GM12864 (cell line): ENCODE results near the gene ST8SIA4.

Experiments used
- DNase-seq: peaks from one replicate; pipeline ENCODE4 v3.0.0-alpha.2; 2011; ENCODE audit warnings: low read depth
- H3K4me3 ChIP-seq: 2 replicates; pipeline ENCODE4 v1.5.1; 2011; ENCODE audit warnings: mild to moderate bottlenecking, low read depth, low read length, control low read depth
- TF ChIP-seq, protein P1 (sequence below): IDR thresholded peaks from 2 replicates; pipeline ENCODE4 v1.5.1; 2011; ENCODE audit warnings: low read depth, mild to moderate bottlenecking, moderate library complexity, low read length, control low read depth, inconsistent platforms; ENCODE audit errors: missing control alignments

The ST8SIA4 gene

DNA sequence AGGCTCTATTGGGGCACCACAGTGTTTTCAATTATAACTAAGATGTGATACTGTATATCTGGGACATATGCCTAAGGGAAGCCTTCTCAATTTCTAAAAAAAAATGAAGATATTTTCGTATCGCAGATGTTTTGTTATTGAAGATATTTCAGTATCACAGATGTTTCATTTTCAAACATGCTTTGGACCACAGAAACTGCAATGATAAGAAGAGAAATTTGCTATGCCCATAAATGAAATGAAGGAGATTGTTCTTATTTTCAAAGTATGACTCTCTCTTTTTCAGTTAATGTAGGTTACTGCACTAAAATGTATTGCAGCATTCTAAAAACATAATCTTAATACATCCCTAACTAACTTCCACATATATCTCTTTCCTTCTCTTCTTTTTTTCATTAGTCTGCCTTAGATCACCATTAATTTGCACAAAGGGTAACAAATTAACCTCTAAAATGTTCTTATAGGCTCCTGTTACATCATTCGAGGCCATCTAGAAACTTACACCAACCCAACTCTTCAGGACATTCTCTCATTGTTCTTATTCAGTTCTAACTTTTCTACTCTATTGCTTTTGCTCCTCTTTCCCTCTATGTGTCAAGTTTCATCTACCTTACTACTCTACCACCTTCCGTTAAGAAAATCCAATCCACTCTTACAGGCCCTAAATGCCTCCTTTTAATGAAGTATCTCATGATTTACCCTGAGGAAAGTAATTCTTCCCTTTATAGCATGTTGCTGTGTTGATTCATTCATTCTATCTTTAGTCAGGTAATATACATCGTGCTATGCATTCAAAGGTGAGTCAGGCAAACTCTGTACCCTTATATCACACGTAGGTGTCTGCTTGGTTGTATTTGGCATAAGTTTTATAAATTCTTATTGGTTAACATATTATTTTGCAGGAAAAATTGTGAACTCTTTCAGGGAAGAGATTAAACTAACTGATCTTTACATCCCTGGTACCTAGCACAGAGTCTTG is 70.5 kb downstream of the ST8SIA4 start:
- no peak overlapping the region; the same call in 1 of the 2 replicates for H3K4me3 ChIP-seq
- TF ChIP-seq, protein P1, sequence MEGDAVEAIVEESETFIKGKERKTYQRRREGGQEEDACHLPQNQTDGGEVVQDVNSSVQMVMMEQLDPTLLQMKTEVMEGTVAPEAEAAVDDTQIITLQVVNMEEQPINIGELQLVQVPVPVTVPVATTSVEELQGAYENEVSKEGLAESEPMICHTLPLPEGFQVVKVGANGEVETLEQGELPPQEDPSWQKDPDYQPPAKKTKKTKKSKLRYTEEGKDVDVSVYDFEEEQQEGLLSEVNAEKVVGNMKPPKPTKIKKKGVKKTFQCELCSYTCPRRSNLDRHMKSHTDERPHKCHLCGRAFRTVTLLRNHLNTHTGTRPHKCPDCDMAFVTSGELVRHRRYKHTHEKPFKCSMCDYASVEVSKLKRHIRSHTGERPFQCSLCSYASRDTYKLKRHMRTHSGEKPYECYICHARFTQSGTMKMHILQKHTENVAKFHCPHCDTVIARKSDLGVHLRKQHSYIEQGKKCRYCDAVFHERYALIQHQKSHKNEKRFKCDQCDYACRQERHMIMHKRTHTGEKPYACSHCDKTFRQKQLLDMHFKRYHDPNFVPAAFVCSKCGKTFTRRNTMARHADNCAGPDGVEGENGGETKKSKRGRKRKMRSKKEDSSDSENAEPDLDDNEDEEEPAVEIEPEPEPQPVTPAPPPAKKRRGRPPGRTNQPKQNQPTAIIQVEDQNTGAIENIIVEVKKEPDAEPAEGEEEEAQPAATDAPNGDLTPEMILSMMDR, result no peak
- no peak for DNase-seq

DNA sequence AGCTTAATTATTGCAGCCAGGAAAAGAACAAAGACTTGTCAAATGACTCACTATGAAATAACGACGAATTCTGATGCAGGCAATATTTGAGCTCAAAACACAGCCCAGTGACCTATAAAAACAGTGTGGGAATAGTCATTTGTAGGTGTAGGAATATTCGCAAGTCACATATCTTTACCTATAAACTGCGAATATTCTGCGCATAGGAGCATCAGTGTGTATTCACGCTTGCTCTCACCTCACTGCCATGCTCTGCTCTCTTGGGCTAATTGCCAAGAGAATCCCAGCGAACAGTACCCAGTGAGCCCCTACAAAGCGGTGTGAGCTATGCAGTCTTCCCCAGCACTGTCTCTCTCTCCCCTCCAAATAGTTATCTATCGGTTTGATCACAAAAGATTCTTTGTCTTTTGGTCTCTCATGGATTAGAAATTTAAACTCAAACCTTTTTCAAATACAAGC is 74.2 kb downstream of the ST8SIA4 start:
- TF ChIP-seq, protein P1, result no peak
- DNase-seq, result no peak
- H3K4me3 ChIP-seq, result no peak overlapping the region; the same call in 1 of the 2 replicates

DNA sequence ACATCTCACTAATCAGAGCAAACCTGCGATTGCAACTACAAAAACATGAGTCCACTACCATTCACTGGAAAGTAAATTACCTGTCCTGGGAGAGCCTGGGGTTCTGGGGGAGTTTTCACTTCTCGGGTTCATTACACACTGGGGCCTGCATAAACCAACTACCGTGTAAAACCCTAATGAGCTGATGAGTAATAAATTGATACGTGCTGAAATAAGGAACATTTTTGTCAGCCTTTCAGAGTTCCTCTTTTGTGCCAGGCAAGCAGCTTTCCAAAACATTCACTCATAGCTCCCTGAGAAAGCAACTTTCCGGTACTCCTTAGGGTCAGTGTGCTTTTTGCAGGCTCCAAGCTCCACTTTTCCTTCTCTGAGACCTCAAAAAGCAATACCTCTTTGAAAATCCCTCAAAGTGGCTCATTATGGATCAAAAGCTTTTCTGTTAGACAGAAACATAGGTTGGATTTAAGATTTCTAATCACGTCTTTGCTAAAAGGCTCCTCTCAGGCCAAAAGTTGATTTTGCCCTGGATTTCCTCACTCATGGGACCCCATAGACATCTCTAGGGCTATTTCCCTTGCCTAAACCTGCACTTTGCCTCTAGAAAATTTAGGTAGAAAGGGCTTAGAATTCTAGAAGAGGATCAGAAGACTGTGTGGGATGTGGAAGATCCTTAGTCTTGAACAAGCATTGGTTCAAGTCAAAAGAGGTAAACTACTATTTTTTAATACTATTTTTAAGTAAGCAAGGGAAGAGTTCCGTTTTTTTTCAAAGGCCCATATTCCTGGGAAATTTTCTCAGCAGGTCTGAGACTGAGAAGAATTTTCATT is 74.8 kb downstream of the ST8SIA4 start:
- H3K4me3 ChIP-seq, result peak overlapping the region; percentile 33; the same call in 1 of the 2 replicates
- no peak for DNase-seq
- TF ChIP-seq, protein P1, result no peak

DNA sequence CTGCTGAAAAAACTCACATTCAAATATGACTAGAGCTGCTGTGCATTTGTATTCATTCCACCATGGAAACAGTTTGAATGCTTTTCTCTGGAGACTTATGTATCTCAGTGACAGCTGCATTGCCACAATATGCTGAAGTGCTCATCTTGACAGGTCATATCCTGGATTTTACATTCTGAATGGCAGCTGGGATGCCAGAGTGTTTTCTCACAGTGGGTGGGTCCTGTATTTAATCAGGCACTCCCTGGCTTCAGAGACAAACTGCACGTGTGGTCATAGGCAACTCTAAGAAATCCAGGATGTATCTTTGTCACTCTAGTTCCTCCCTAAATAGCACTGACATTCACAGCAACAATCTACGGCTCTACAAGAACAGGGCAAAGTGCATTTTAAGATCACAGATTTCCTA is 75.6 kb downstream of the ST8SIA4 start:
- H3K4me3 ChIP-seq, result peak overlapping the region; percentile 15; the same call in 1 of the 2 replicates
- no peak for DNase-seq
- TF ChIP-seq, protein P1, result no peak

DNA sequence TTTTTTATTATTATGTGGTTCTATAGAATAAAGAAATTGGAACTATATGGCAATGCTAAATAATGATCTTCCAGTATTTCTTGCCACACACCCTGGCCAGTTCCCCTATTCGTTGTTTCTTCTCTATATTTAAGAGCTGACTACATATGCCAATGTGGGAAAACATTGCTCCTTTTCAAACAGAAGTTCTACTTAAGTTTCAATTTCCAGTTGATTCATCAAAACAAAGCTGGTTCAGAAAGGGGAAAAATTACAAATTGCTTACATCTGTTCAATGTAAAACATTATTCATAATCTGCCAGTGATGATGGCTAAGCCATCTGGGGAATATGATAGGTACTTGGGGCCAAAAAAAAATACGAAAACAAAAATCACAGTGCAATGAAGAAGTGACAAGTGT is 76.9 kb downstream of the ST8SIA4 start:
- no peak for DNase-seq
- TF ChIP-seq, protein P1, result no peak
- no peak overlapping the region for H3K4me3 ChIP-seq

DNA sequence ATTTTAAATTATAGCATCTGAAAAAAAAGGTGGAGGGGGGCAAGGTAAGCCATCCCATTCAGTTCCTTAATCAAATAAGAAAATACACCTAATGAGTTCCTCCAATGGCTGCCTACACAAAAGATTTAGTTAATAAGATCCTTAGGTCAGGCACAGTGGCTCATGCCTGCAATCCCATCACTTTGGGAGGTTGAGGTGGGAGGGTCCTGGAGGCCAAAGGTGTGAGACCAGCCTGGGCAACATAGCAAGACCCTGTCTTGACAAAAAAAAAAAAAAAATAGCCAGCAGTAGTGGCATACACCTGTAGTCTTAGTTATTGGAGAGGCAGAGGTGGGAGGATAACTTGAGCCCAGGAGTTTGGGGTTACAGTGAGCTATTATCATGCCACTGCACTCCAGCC is 78.4 kb downstream of the ST8SIA4 start:
- H3K4me3 ChIP-seq, result no peak overlapping the region
- no peak for DNase-seq
- TF ChIP-seq, protein P1, result no peak
